ENCODE measurements around the gene PRPF38B. TPM values are rescaled to one million over a fixed set of nuclear protein-coding genes. Genes with fewer than 3 reads are reported as not detected.

The PRPF38B gene
- polyA plus RNA-seq, 1 donor (not counting 4 experiments of a cell fraction or from before 2014, with no cell fraction given), result 41.0 TPM

- H4K20me1 ChIP-seq (ENCODE audit: control insufficient read depth, extremely low read depth, insufficient read depth, low read length), result no peaks in the 10 kb centered on the region
- no peak overlapping the region for H3K4me2 ChIP-seq (ENCODE audit: control insufficient read depth, extremely low read depth, insufficient read depth, low read depth, low read length)
- no peak overlapping the region for H3K9ac ChIP-seq (ENCODE audit: control insufficient read depth, extremely low read depth, insufficient read depth, low read length)
- FAIRE-seq (no peak), DNase-seq (ENCODE audit: low read depth, low spot score) (no peak)
- no peak overlapping the region for H2AFZ ChIP-seq (ENCODE audit: control insufficient read depth, low read length)
- no peak overlapping the region for H3K27ac ChIP-seq (ENCODE audit: control insufficient read depth, insufficient read depth, low read length)
- no peaks in the 10 kb centered on the region for H3K36me3 ChIP-seq (ENCODE audit: control insufficient read depth in 2 of 2, extremely low read depth in 1 of 2, insufficient read depth in 2 of 2, low read length in 2 of 2)
- H3K9me3 ChIP-seq (ENCODE audit: control insufficient read depth, low read depth, low read length), result no peaks in the 10 kb centered on the region
- H3K4me3 ChIP-seq (ENCODE audit: control insufficient read depth in 2 of 3, extremely low read depth in 1 of 3, insufficient read depth in 2 of 3, low read depth in 1 of 3, low read length in 3 of 3), result no peak overlapping the region
- TF ChIP-seq EZH2 (IDR thresholded peaks at IDR 0.05; ENCODE audit: low read length) (no peak), CTCF (optimal IDR thresholded peaks at IDR 0.05 in 1 of 3, IDR thresholded peaks at IDR 0.05 in 1 of 3, conservative IDR thresholded peaks at IDR 0.05 in 1 of 3; ENCODE audit: extremely low read depth in 1 of 3, insufficient read depth in 2 of 3, low read length in 3 of 3) (no peak)
- no peaks in the 10 kb centered on the region for H3K79me2 ChIP-seq (ENCODE audit: control insufficient read depth, insufficient read depth, low read length)
- H3K27me3 ChIP-seq (ENCODE audit: control insufficient read depth, extremely low read depth, insufficient read depth, low read length), result no peaks in the 10 kb centered on the region
- no peaks in the 10 kb centered on the region for H3K9me1 ChIP-seq (ENCODE audit: control insufficient read depth, extremely low read depth, insufficient read depth, low read length)
- H3K4me1 ChIP-seq (ENCODE audit: control insufficient read depth, extremely low read depth, insufficient read depth, low read length), result peaks cover 14% of the 10 kb centered on the region
- dilution Hi-C loops (cut with MboI; ENCODE audit: extremely low pct_ligation_motif_present, low sequenced_read_pairs), result no loop called here
These were observed 24.5 kb downstream of the PRPF38B start for GRCh38 chr1:108716437-108717230.

- H3K27me3 ChIP-seq (ENCODE audit: control insufficient read depth, extremely low read depth, insufficient read depth, low read length), result no peaks in the 10 kb centered on the region
- no peaks in the 10 kb centered on the region for H3K9me3 ChIP-seq (ENCODE audit: control insufficient read depth, low read depth, low read length)
- H3K9me1 ChIP-seq (ENCODE audit: control insufficient read depth, extremely low read depth, insufficient read depth, low read length), result no peaks in the 10 kb centered on the region
- DNase-seq (ENCODE audit: low read depth, low spot score), result no peak
- peaks cover 14% of the 10 kb centered on the region for H3K4me1 ChIP-seq (ENCODE audit: control insufficient read depth, extremely low read depth, insufficient read depth, low read length)
- dilution Hi-C loops (cut with MboI; ENCODE audit: extremely low pct_ligation_motif_present, low sequenced_read_pairs), result no loop called here
- no peak overlapping the region for H3K27ac ChIP-seq (ENCODE audit: control insufficient read depth, insufficient read depth, low read length)
- TF ChIP-seq CTCF (optimal IDR thresholded peaks at IDR 0.05 in 1 of 3, IDR thresholded peaks at IDR 0.05 in 1 of 3, conservative IDR thresholded peaks at IDR 0.05 in 1 of 3; ENCODE audit: extremely low read depth in 1 of 3, insufficient read depth in 2 of 3, low read length in 3 of 3) (no peak), EZH2 (IDR thresholded peaks at IDR 0.05; ENCODE audit: low read length) (no peak)
- H3K4me2 ChIP-seq (ENCODE audit: control insufficient read depth, extremely low read depth, insufficient read depth, low read depth, low read length), result no peak overlapping the region
- no peaks in the 10 kb centered on the region for H4K20me1 ChIP-seq (ENCODE audit: control insufficient read depth, extremely low read depth, insufficient read depth, low read length)
- H3K36me3 ChIP-seq (ENCODE audit: control insufficient read depth in 2 of 2, extremely low read depth in 1 of 2, insufficient read depth in 2 of 2, low read length in 2 of 2), result no peaks in the 10 kb centered on the region
- H2AFZ ChIP-seq (ENCODE audit: control insufficient read depth, low read length), result no peak overlapping the region
- no peak overlapping the region for H3K4me3 ChIP-seq (ENCODE audit: control insufficient read depth in 2 of 3, extremely low read depth in 1 of 3, insufficient read depth in 2 of 3, low read depth in 1 of 3, low read length in 3 of 3)
- H3K9ac ChIP-seq (ENCODE audit: control insufficient read depth, extremely low read depth, insufficient read depth, low read length), result no peak overlapping the region
- H3K79me2 ChIP-seq (ENCODE audit: control insufficient read depth, insufficient read depth, low read length), result no peaks in the 10 kb centered on the region
- no peak for FAIRE-seq
These were observed 25.7 kb downstream of the PRPF38B start for GRCh38 chr1:108717774-108718316.

Data from keratinocyte (primary cell).